Right cardiac atrium (tissue), 5 donors: ENCODE measurements around the gene GABRB1. TPM values are rescaled to one million over a fixed set of nuclear protein-coding genes. Genes with fewer than 3 reads are reported as not detected.

ENCODE experiments used
- ATAC-seq, 2 donors: fragments of 200-7000 bp; cut with Tn5 transposase; one replicate each; pipeline versions ENCODE4 v1.8.0 to v1.9.1; 2020; ENCODE audit warnings: moderate library complexity in 2 of 2, mild to moderate bottlenecking in 1 of 2
- DNase-seq, 3 donors: peaks; one replicate each; pipeline ENCODE4 v3.0.0-alpha.2; 2020
- H3K27ac ChIP-seq: one replicate; pipeline ENCODE4 v1.5.1; 2013; ENCODE audit warnings: mild to moderate bottlenecking, low read length, control low read depth, moderate library complexity
- H3K27me3 ChIP-seq: one replicate; pipeline ENCODE4 v1.6.1; 2013; ENCODE audit not compliant: control insufficient read depth, insufficient read depth
- H3K4me1 ChIP-seq: one replicate; pipeline ENCODE4 v1.6.1; 2013; ENCODE audit warnings: low read length; ENCODE audit not compliant: control insufficient read depth, insufficient read depth
- H3K4me3 ChIP-seq: one replicate; pipeline ENCODE4 v1.5.1; 2013; ENCODE audit warnings: low read length, control low read depth
- H3K9me3 ChIP-seq: one replicate; pipeline ENCODE4 v1.6.1; 2013; ENCODE audit warnings: low read length; ENCODE audit not compliant: control insufficient read depth
- WGBS: extraction: QIAGEN DNeasy Blood & Tissue Kit; methylation state at CpG from one replicate; pipeline ENCODE4 v1.1.7; 2013; 5-methylcytosine and 5-hydroxymethylcytosine counted together
- intact Hi-C, 4 donors: fragments of 100-400 bp; cut with DNase I; formaldehyde crosslinking; loops; one replicate each; pipeline versions ENCODE4 v1.11.0 to v1.14.0; 2022 to 2023
- polyA plus RNA-seq: library from polyadenylated mRNA; stranded (reverse); fragments of 200-250 nt; gene quantifications from one replicate; pipeline ENCODE4 v1.2.3, GENCODE V29; 2013
- total RNA-seq, 4 donors: library from RNA; stranded (reverse); fragmentation: NEBNext Ultra II Directional; extraction: Animal tissue kit (Norgen Biotek cat#: 25700); gene quantifications; one replicate each; pipeline ENCODE4 v1.2.1, GENCODE V29; 2021
- donor health status: healthy with polysubstance abuse.
- donor health status: DM: no; HTN: yes; CAD: no.
- donor health status: DM: no; HTN: no; CAD: no.
- donor health status: DM: no; HTN: yes; CAD: no; lungs with severe emphysema.
- donor health status: DM: yes; HTN: yes; CAD: no.

The GABRB1 gene
- total and polyA plus RNA-seq, 5 donors = 1.00 to 4.6 (median 3.1) TPM

DNA sequence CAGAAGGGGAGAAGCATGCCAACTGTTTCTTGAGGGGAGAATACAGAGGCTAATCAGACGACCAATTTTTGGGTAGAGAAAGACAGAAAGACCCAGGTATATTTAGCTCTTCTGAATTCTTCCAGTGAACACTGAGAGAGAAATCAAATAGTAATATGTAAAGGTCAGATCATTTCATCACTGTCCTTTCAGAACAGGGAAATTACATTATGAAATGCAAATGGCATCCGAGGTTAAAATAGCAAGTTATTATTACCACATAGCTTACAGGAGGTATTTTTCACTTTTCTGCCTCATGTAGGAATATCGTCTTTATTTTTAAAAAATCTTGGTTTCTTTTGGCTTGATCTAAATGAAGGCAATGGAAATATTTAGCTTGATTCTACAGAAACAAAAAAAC lies 18.0 kb downstream of the GABRB1 start:
- intact Hi-C loops = no loop called here
- no peak overlapping the region for H3K27ac ChIP-seq
- DNase-seq = no peak
- H3K4me1 ChIP-seq = no peaks in the 10 kb centered on the region
- no peaks in the 10 kb centered on the region for H3K9me3 ChIP-seq
- no peaks in the 10 kb centered on the region for H3K27me3 ChIP-seq
- 59% methylated on average over 3 of the region's 3 CpGs for WGBS
- no peak overlapping the region for H3K4me3 ChIP-seq
- ATAC-seq = no peak

DNA sequence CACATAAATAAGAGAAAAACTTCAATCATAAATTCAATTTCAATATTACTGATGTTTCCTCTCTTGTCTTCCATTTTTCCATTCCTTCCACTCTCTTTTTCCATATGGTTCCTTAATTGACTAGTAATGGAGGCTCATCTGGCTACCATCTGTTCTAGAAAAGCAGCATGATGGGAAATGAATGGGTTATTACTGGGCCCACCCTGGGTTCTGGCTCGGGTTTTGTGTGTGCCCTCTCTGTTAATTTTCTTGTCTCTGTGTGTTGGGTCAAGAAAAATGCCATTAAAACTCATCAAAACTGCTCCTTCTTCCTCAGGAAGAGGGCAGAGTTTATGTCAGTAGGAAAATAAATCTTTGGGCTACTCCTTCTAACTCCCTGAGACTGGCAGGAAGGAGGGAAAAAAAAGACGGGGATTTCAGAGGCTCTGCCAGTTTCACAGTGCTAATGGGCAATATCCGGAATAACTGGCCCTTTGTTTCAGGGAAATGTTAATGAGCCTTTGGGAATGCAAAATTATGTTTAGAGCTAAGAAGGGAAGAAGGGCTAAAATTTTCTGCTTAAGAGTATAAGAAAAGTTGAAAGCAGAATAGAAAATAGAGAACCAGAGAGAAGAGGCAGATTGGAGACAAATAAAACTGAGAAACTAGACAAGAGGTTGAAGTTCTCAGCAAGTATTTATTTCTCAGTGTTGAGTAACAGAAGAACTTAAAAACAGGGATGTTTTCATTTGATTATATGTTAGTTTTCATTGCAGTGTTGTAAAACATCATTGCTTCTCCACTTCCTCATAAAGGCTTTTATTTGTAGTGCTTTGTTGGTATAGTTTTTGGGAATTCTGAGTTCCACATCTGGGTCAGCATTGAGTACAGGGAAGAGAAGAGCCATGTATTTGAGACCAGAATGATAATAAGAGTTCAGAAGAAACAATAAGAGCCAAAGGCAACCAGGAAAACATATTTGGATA lies 19.7 kb downstream of the GABRB1 start:
- DNase-seq (no peak), ATAC-seq (no peak)
- H3K4me3 ChIP-seq = no peak overlapping the region
- H3K27ac ChIP-seq = no peak overlapping the region
- intact Hi-C loops = loop anchor here in 1 of 4 donors (10.0 kb wide), 1 partner anchor 74 kb away; no protein-coding TSS in a partner anchor
- H3K27me3 ChIP-seq = no peaks in the 10 kb centered on the region
- H3K9me3 ChIP-seq = no peaks in the 10 kb centered on the region
- WGBS = 47% methylated on average over 3 of the region's 3 CpGs
- H3K4me1 ChIP-seq = no peaks in the 10 kb centered on the region

DNA sequence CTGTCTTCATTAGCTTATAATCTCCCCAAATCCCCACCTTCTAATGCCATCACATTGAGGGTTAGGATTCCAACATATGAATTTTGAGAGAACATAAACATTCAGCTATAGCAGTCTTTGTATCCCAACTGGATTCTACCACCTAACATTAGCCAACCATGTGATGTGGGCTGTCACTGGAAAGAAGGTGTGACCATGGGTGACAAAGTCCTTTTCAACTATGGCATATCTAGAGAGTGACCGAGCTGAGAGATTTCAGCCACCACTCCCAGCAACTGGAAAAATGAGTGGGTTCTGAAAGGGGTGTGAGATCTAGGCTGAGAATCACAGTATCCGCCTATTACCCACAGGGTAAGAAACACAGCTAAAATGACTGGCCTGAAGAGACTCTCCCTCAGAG lies 22.1 kb downstream of the GABRB1 start:
- no peak for ATAC-seq
- DNase-seq = no peak
- no peaks in the 10 kb centered on the region for H3K4me1 ChIP-seq
- no peak overlapping the region for H3K27ac ChIP-seq
- no peaks in the 10 kb centered on the region for H3K27me3 ChIP-seq
- WGBS = 71% methylated on average over 2 of the region's 2 CpGs
- no peak overlapping the region for H3K4me3 ChIP-seq
- intact Hi-C loops = loop anchor here in 1 of 4 donors (10.0 kb wide), 1 partner anchor 71 kb away; no protein-coding TSS in a partner anchor
- no peaks in the 10 kb centered on the region for H3K9me3 ChIP-seq

DNA sequence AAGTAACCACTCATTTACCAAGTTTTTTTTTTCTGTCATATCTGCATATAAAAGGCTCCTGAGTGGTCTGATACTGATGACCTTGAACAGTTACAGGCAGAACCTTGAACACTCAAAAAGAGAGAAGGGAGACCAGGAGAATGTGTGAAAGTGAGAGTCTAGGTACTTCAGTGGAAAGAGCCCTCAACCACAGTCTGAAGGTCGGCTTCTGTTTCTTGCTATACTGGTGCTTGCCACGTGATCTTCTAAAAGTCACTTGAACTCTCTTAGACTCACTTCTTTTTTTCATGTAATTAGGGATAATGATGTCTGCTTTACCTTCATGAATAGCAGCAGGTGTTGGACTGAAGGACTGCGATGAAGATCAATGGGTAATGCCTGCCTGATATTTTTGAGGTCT lies 22.8 kb downstream of the GABRB1 start:
- Histone ChIP-seq H3K4me3 (no peak overlapping the region), H3K4me1 (no peaks in the 10 kb centered on the region), H3K9me3 (no peaks in the 10 kb centered on the region), H3K27me3 (no peaks in the 10 kb centered on the region), H3K27ac (no peak overlapping the region)
- DNase-seq (no peak), ATAC-seq (no peak)
- WGBS = 76% methylated on average over 3 of the region's 3 CpGs
- intact Hi-C loops = loop anchor here in 1 of 4 donors (10.0 kb wide), 1 partner anchor 71 kb away; no protein-coding TSS in a partner anchor

DNA sequence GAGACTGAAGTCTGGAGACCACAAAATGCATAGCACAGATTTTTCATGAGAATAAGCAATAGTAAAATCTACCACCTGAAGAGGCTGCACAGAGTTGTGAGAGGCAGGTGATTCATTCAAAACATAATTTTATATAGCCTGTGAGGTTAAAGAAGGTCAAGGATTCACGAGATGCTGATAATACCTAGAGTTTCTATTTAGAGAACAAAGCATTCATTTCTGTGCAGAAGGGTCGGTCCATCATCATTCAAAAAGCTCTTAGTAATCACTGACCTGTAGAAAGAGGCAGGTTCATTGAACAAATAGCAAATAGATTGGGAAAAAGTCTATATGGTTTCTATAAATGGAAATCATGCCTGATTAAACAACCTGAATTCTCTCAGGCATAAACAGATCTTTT lies 26.6 kb downstream of the GABRB1 start:
- Histone ChIP-seq H3K27ac (no peak overlapping the region), H3K4me1 (no peaks in the 10 kb centered on the region), H3K9me3 (no peaks in the 10 kb centered on the region), H3K27me3 (no peaks in the 10 kb centered on the region), H3K4me3 (no peak overlapping the region)
- intact Hi-C loops = loop anchor here in 1 of 4 donors (10.0 kb wide), 1 partner anchor 67 kb away; no protein-coding TSS in a partner anchor
- WGBS = 31% methylated on average over 2 of the region's 2 CpGs
- ATAC-seq (no peak), DNase-seq (no peak)

DNA sequence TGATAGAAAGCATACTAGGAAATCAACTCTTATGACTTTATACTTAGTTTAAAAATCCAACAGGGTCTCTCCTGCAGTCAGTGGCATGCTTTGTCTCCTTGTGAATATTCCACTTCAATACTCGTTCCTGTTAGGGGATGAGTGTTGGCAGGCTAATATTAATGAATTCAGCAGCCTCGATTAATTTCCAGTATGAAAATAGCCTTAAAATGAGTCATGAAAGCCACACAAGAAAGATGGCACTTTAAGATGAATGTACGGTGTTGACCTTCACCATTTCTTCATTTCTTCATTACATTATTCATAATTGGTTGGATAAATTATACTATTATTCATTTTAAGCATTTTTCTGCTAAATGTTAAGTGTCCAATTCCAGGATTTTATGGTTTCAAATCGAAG lies 29.2 kb downstream of the GABRB1 start:
- intact Hi-C loops = no loop called here
- WGBS = 64% methylated on average over 4 of the region's 4 CpGs
- Histone ChIP-seq H3K27me3 (no peaks in the 10 kb centered on the region), H3K4me1 (no peaks in the 10 kb centered on the region), H3K4me3 (no peak overlapping the region), H3K9me3 (no peaks in the 10 kb centered on the region), H3K27ac (no peak overlapping the region)
- ATAC-seq (no peak), DNase-seq (no peak)

DNA sequence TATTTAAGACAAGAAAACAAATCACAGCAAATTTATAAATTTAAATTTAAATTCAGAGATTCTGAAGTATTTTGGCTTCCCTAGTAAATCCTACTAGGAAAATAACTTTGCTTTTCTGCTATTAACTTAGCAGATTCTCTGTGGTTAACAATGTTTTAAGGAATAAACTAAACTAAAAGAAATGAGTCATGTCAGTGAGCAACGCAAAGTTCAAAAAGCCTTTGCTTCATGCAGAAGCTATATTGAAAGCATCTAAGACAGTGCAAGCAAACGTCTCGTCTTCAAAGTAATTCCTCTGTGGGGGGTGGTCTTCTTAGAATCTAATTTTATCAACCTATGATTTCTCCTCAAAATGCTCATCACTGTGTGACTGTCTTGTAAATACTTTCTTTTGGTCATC lies 30.1 kb downstream of the GABRB1 start:
- Histone ChIP-seq H3K27ac (no peak overlapping the region), H3K27me3 (no peaks in the 10 kb centered on the region), H3K4me1 (no peaks in the 10 kb centered on the region), H3K4me3 (no peak overlapping the region), H3K9me3 (no peaks in the 10 kb centered on the region)
- DNase-seq = no peak
- no peak for ATAC-seq
- intact Hi-C loops = no loop called here
- WGBS = 74% methylated on average over 3 of the region's 3 CpGs

DNA sequence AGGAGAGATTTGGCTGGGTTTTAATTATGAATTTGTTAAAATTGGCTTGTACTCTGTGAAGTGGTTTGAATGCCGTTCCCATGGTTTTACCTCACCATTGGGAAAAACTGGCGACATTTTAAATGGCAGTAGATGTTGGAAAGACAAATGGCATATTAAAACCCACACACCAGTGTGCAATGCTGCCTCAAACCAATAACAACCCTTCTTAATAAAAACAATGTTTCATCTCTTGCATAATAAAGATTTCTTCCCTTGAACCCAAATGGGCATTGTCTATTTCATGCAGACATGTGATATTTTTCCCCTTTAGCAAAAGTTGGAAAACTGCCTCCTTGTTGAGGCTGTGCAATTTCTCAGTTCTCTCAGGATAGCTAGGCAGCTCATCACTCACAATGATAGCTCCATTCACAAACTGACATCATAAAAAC lies 33.7 kb downstream of the GABRB1 start:
- ATAC-seq (no peak), DNase-seq (no peak)
- Histone ChIP-seq H3K4me1 (no peaks in the 10 kb centered on the region), H3K27me3 (no peaks in the 10 kb centered on the region), H3K9me3 (no peaks in the 10 kb centered on the region), H3K4me3 (no peak overlapping the region), H3K27ac (no peak overlapping the region)
- intact Hi-C loops = no loop called here
- WGBS = 53% methylated on average over 2 of the region's 2 CpGs

DNA sequence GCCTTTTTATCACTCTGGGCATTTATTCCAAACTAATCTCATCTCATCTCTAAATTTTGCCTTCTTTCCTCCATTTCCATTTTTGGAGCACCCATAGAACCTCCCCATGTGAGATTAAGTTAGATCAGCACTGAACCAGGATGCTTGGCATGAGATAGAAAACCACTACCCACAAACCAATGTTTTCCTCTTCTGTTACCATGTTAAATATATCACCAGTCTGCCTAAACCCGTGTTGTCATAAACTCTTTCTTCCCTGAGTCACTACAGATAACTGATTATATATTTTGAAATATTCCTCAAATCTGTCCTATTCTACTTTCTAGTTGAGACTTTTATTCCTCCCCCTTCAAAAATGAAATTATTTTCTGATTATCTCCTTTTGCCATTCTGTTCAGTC lies 37.6 kb downstream of the GABRB1 start:
- H3K4me1 ChIP-seq = no peaks in the 10 kb centered on the region
- H3K27ac ChIP-seq = no peak overlapping the region
- intact Hi-C loops = no loop called here
- H3K9me3 ChIP-seq = no peaks in the 10 kb centered on the region
- H3K4me3 ChIP-seq = no peak overlapping the region
- no peak for ATAC-seq
- 61% methylated on average over 1 of the region's 1 CpG for WGBS
- DNase-seq = no peak
- no peaks in the 10 kb centered on the region for H3K27me3 ChIP-seq

DNA sequence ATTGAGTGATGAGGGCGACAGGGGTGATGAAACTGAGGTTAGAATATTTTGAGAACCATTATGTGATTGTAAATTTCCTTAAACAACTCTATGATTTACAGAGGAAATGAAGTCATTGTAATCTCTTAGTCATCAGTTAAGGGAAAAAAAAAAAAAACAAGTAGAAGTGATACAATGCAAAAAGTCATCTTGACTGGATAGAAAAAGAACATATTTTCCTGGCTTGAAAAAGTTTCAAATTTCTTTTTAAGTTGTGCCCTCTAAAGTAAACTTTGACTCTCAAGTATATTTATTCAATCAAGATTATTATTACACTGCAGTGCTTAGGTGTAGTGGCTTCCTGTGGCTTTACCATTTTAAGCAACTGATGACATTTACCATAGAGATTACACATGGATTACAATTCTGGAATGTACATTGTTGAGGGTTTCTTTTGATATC lies 40.6 kb downstream of the GABRB1 start:
- intact Hi-C loops = no loop called here
- 41% methylated on average over 1 of the region's 1 CpG for WGBS
- DNase-seq = no peak
- Histone ChIP-seq H3K27ac (no peak overlapping the region), H3K4me1 (no peaks in the 10 kb centered on the region), H3K4me3 (no peak overlapping the region), H3K9me3 (no peaks in the 10 kb centered on the region), H3K27me3 (no peaks in the 10 kb centered on the region)
- no peak for ATAC-seq

DNA sequence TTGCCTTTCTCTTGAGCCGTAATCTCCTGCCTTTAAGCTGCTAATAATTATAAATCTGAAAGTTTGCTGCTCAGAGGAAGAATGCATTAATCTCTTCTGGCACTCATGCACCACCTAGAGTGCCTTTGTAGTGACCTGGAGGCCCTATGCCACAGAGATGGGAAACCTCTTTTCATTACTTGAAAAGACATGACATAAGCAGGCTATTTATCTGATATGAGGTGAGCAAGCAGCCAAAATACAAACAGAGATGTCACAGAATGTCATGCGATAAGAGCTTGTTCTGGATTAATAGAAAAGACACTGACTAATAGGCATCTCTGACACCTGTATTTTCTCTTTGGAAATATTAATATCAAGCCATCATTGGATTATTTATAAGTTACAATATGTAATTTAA lies 42.3 kb downstream of the GABRB1 start:
- Histone ChIP-seq H3K27me3 (no peaks in the 10 kb centered on the region), H3K9me3 (no peaks in the 10 kb centered on the region), H3K27ac (no peak overlapping the region), H3K4me1 (no peaks in the 10 kb centered on the region), H3K4me3 (no peak overlapping the region)
- intact Hi-C loops = no loop called here
- DNase-seq (no peak), ATAC-seq (no peak)
- WGBS = 92% methylated on average over 2 of the region's 2 CpGs
